ENCODE data around the gene FAM222B. TPM values are rescaled to one million over a fixed set of nuclear protein-coding genes. Genes with fewer than 3 reads are reported as not detected.

FAM222B gene
- total RNA-seq, 1 experiment from 2014 or later: 37.7 TPM

GRCh38 chr17:28744104-28744971 is 98.3 kb downstream of the FAM222B start:
- Mint-ChIP-seq H3K36me3 (ENCODE audit: insufficient read depth, unreplicated experiment) (peaks cover 88% of the 10 kb centered on the region), H3K9me3 (ENCODE audit: low read depth, unreplicated experiment) (no peaks in the 10 kb centered on the region), H3K27me3 (ENCODE audit: unreplicated experiment) (no peaks in the 10 kb centered on the region), H3K4me3 (ENCODE audit: low read depth, unreplicated experiment) (peak overlapping the region; percentile 81), H3K4me1 (ENCODE audit: low read depth, unreplicated experiment) (peaks cover 46% of the 10 kb centered on the region), H3K27ac (ENCODE audit: unreplicated experiment) (peak overlapping the region; percentile 91)
- intact Hi-C loops (cut with micrococcal nuclease; ENCODE audit: unreplicated experiment): no loop called here
- peak; percentile 70 for DNase-seq
- TF ChIP-seq CTCF (IDR thresholded peaks at IDR 0.05; ENCODE audit: unreplicated experiment): no peak
- TSS peak; percentile 63 for BruUV-seq (replicated peaks)
- CTCF ChIA-PET: interaction anchor here (1.5 to 9.1 kb wide), 3 partner anchors 16 to 17 kb away, joined by 3 to 228 read pairs (median 38); partner anchors contain the start of genes NEK8 and TLCD1

- intact Hi-C loops (cut with micrococcal nuclease; ENCODE audit: unreplicated experiment): no loop called here
- H3K4me1 Mint-ChIP-seq (ENCODE audit: low read depth, unreplicated experiment): peaks cover 39% of the 10 kb centered on the region
- CTCF ChIA-PET: interaction anchor here (0.6 to 1.5 kb wide), 6 partner anchors 11 to 824 kb away, joined by 3 to 38 read pairs (median 4); partner anchors contain the start of genes NEK8 and PHF12
- peak; percentile 91 for DNase-seq
- peak within 1 kb of the TSS; percentile 81 for H3K4me3 Mint-ChIP-seq (ENCODE audit: low read depth, unreplicated experiment)
- no peak for TF ChIP-seq CTCF (IDR thresholded peaks at IDR 0.05; ENCODE audit: unreplicated experiment)
- H3K27me3 Mint-ChIP-seq (ENCODE audit: unreplicated experiment): no peaks in the 10 kb centered on the region
- no TSS peak for BruUV-seq (replicated peaks)
- peaks cover 84% of the 10 kb centered on the region for H3K36me3 Mint-ChIP-seq (ENCODE audit: insufficient read depth, unreplicated experiment)
- H3K9me3 Mint-ChIP-seq (ENCODE audit: low read depth, unreplicated experiment): no peaks in the 10 kb centered on the region
- peak within 1 kb of the TSS; percentile 91 for H3K27ac Mint-ChIP-seq (ENCODE audit: unreplicated experiment)
These were observed 99.1 kb downstream of the FAM222B start, which contains the start of gene TRAF4 for GRCh38 chr17:28743243-28744103. TRAF4 (plus strand) TSS chr17:28744011; CDS start chr17:28744113, 102 bp downstream.

- Mint-ChIP-seq H3K36me3 (ENCODE audit: insufficient read depth, unreplicated experiment) (peaks cover 66% of the 10 kb centered on the region), H3K4me3 (ENCODE audit: low read depth, unreplicated experiment) (no peak overlapping the region), H3K4me1 (ENCODE audit: low read depth, unreplicated experiment) (peaks cover 25% of the 10 kb centered on the region), H3K27ac (ENCODE audit: unreplicated experiment) (no peak overlapping the region), H3K9me3 (ENCODE audit: low read depth, unreplicated experiment) (no peaks in the 10 kb centered on the region), H3K27me3 (ENCODE audit: unreplicated experiment) (no peaks in the 10 kb centered on the region)
- CTCF ChIA-PET: interaction anchor here (0.6 kb wide), 1 partner anchor 14 kb away, joined by 3 read pairs; no protein-coding TSS in a partner anchor
- no peak for TF ChIP-seq CTCF (IDR thresholded peaks at IDR 0.05; ENCODE audit: unreplicated experiment)
- DNase-seq: no peak
- intact Hi-C loops (cut with micrococcal nuclease; ENCODE audit: unreplicated experiment): no loop called here
- BruUV-seq (replicated peaks): no TSS peak
These were observed 100.9 kb downstream of the FAM222B start for GRCh38 chr17:28741358-28742349.

Data from Calu3 (cell line).